Keratinocyte (primary cell): ENCODE results near the gene CELSR3. TPM values are rescaled to one million over a fixed set of nuclear protein-coding genes. Genes with fewer than 3 reads are reported as not detected.

Experiments
- DNase-seq: peaks from one replicate; pipeline ENCODE4 v3.0.0-alpha.2; 2011; ENCODE audit warnings: low read depth, missing footprints, low spot score
- FAIRE-seq: peaks from 2 replicates; lab custom pipeline; 2011; peaks lifted over from hg19 to GRCh38; lab: Jason Lieb, UNC
- H2AFZ ChIP-seq: 2 replicates; pipeline ENCODE4 v1.6.0; 2012; ENCODE audit warnings: low read length, control low read depth, inconsistent platforms; ENCODE audit not compliant: control insufficient read depth
- H3K27ac ChIP-seq: 2 replicates; pipeline ENCODE4 v1.5.1; 2011; ENCODE audit warnings: low read length; ENCODE audit not compliant: control insufficient read depth, insufficient read depth
- H3K27me3 ChIP-seq: 3 replicates; pipeline ENCODE4 v1.6.0; 2011; ENCODE audit warnings: low read length; ENCODE audit not compliant: control insufficient read depth, insufficient read depth; ENCODE audit errors: extremely low read depth
- H3K36me3 ChIP-seq, 2 experiments: 2 replicates in 1 of 2; 3 replicates in 1 of 2; pipeline ENCODE4 v1.5.1; 2011; ENCODE audit warnings: low read length in 2 of 2, mild to moderate bottlenecking in 1 of 2; ENCODE audit not compliant: control insufficient read depth in 2 of 2, insufficient read depth in 2 of 2; ENCODE audit errors: extremely low read depth in 1 of 2
- H3K4me1 ChIP-seq: 3 replicates; pipeline ENCODE4 v1.5.1; 2011; ENCODE audit warnings: low read length; ENCODE audit not compliant: control insufficient read depth, insufficient read depth; ENCODE audit errors: extremely low read depth
- H3K4me2 ChIP-seq: 3 replicates; pipeline ENCODE4 v1.6.0; 2011; ENCODE audit warnings: low read depth, low read length; ENCODE audit not compliant: control insufficient read depth, insufficient read depth; ENCODE audit errors: extremely low read depth
- H3K4me3 ChIP-seq, 3 experiments: fragments of 200-600 bp in 1 of 3; sonication (generic) in 1 of 3; 2 replicates in 2 of 3; 3 replicates in 1 of 3; pipeline ENCODE4 v1.5.1; 2011 to 2016; ENCODE audit warnings: low read length in 3 of 3, mild to moderate bottlenecking in 3 of 3, control low read depth in 2 of 3, inconsistent platforms in 1 of 3, low read depth in 1 of 3, mixed read lengths in 1 of 3, mixed run types in 1 of 3, moderate library complexity in 1 of 3; ENCODE audit not compliant: control insufficient read depth in 2 of 3, insufficient read depth in 2 of 3; ENCODE audit errors: extremely low read depth in 1 of 3
- H3K79me2 ChIP-seq: 2 replicates; pipeline ENCODE4 v1.6.0; 2012; ENCODE audit warnings: low read length; ENCODE audit not compliant: control insufficient read depth, insufficient read depth
- H3K9ac ChIP-seq: 3 replicates; pipeline ENCODE4 v1.6.0; 2011; ENCODE audit warnings: low read length; ENCODE audit not compliant: control insufficient read depth, insufficient read depth; ENCODE audit errors: extremely low read depth
- H3K9me1 ChIP-seq: 3 replicates; pipeline ENCODE4 v1.6.0; 2011; ENCODE audit warnings: low read length; ENCODE audit not compliant: control insufficient read depth, insufficient read depth; ENCODE audit errors: extremely low read depth
- H3K9me3 ChIP-seq: 2 replicates; pipeline ENCODE4 v1.5.1; 2012; ENCODE audit warnings: low read depth, low read length; ENCODE audit not compliant: control insufficient read depth
- H4K20me1 ChIP-seq: 3 replicates; pipeline ENCODE4 v1.6.0; 2011; ENCODE audit warnings: low read length; ENCODE audit not compliant: control insufficient read depth, insufficient read depth; ENCODE audit errors: extremely low read depth
- CTCF ChIP-seq, 3 experiments: IDR thresholded peaks in 1 of 3; conservative IDR thresholded peaks in 1 of 3; optimal IDR thresholded peaks in 1 of 3; 2 replicates in 2 of 3; 3 replicates in 1 of 3; pipeline versions ENCODE3 to v1.5.1; 2011; ENCODE audit warnings: low read length in 3 of 3, mild to moderate bottlenecking in 3 of 3, moderate library complexity in 2 of 3, control low read depth in 1 of 3, inconsistent platforms in 1 of 3; ENCODE audit not compliant: insufficient read depth in 2 of 3; ENCODE audit errors: extremely low read depth in 1 of 3
- EZH2 ChIP-seq: IDR thresholded peaks from one replicate; pipeline ENCODE4 v1.6.1; 2012; ENCODE audit warnings: inconsistent platforms, mild to moderate bottlenecking, low read length, moderate library complexity
- dilution Hi-C: fragments of 300-500 bp; cut with MboI; formaldehyde crosslinking; loops from one replicate; pipeline ENCODE4 v1.7.0; 2020; ENCODE audit warnings: low sequenced_read_pairs; ENCODE audit not compliant: extremely low pct_ligation_motif_present
- polyA plus RNA-seq, 5 experiments: library from polyadenylated mRNA; depleted of rRNA in 3 of 5; stranded (reverse) in 3 of 5; stranded (forward) in 1 of 5; unstranded in 1 of 5; fragments of >200 nt; gene quantifications; 1 replicate in 1 of 5; 2 replicates in 3 of 5; 3 replicates in 1 of 5; pipeline versions ENCODE4 v1.2.1 to v1.2.3, GENCODE V29; 2011 to 2012; ENCODE audit warnings: missing spikeins in 2 of 5, low read depth in 1 of 5, low replicate concordance in 1 of 5

Gene CELSR3
- polyA plus RNA-seq, 1 donor (not counting 4 experiments of a cell fraction or from before 2014, with no cell fraction given), result 0.25 TPM

DNA sequence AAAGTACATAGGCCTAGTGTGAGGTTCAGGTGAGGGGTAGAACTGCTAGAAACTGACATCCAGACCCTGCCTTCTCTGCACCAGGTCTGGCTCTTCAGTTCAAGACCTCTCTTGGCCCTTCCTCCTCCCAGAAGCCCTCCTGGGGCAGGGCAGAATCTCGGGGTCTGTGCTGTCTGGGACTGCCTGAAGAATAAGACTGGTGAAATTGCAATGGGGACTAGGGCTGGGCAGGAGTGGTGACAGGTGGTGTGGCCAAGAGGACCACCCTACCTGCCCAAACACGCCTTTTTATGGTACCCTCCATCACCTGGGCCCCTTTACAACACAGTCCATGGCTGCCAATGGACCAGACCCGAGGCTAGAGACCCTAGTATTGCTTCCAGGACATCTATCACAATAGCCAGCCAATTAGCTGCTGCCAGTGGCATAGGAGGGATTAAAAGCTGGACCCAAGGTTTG is 24.6 kb upstream of the CELSR3 start:
- dilution Hi-C loops, result no loop called here
- H3K27me3 ChIP-seq, result no peaks in the 10 kb centered on the region
- H2AFZ ChIP-seq, result no peak overlapping the region
- H3K9ac ChIP-seq, result no peak overlapping the region
- DNase-seq (no peak), FAIRE-seq (no peak)
- peaks cover 40% of the 10 kb centered on the region for H3K4me1 ChIP-seq
- H4K20me1 ChIP-seq, result no peaks in the 10 kb centered on the region
- TF ChIP-seq CTCF (optimal IDR thresholded peaks at IDR 0.05 in 1 of 3, IDR thresholded peaks at IDR 0.05 in 1 of 3, conservative IDR thresholded peaks at IDR 0.05 in 1 of 3; ENCODE audit: extremely low read depth in 1 of 3, insufficient read depth in 2 of 3, low read length in 3 of 3), result no peak
- no peak for TF ChIP-seq EZH2
- no peak overlapping the region for H3K27ac ChIP-seq
- H3K36me3 ChIP-seq, result peaks cover 38 to 40% of the 10 kb centered on the region in 2 experiments
- peaks cover 29% of the 10 kb centered on the region for H3K79me2 ChIP-seq
- no peaks in the 10 kb centered on the region for H3K9me3 ChIP-seq
- no peaks in the 10 kb centered on the region for H3K9me1 ChIP-seq
- no peak overlapping the region for H3K4me2 ChIP-seq
- H3K4me3 ChIP-seq, result no peak overlapping the region

GRCh38 chr3:48686538-48687219 is 24.0 kb upstream of the CELSR3 start:
- Histone ChIP-seq H3K27me3 (no peaks in the 10 kb centered on the region), H3K9ac (no peak overlapping the region), H3K4me2 (peak overlapping the region; percentile 80), H3K4me3 (no peak overlapping the region), H3K4me1 (peaks cover 40% of the 10 kb centered on the region), H3K36me3 (peaks cover 34 to 40% of the 10 kb centered on the region in 2 experiments), H3K9me3 (no peaks in the 10 kb centered on the region), H2AFZ (no peak overlapping the region), H3K79me2 (peaks cover 25% of the 10 kb centered on the region), H4K20me1 (no peaks in the 10 kb centered on the region), H3K27ac (no peak overlapping the region), H3K9me1 (no peaks in the 10 kb centered on the region)
- FAIRE-seq, result no peak
- DNase-seq, result no peak
- no peak for TF ChIP-seq CTCF (optimal IDR thresholded peaks at IDR 0.05 in 1 of 3, IDR thresholded peaks at IDR 0.05 in 1 of 3, conservative IDR thresholded peaks at IDR 0.05 in 1 of 3; ENCODE audit: extremely low read depth in 1 of 3, insufficient read depth in 2 of 3, low read length in 3 of 3)
- no peak for TF ChIP-seq EZH2
- dilution Hi-C loops, result no loop called here
